C1 segment of cervical spinal cord (tissue), 14 donors: ENCODE measurements around the gene SLC2A3.
"Not testable (repeated sequence)": the region's sequence is repeated elsewhere in the genome, so short reads cannot be mapped to it uniquely, and the experiment has no call there.

Source experiments
- DNase-seq, 14 donors: peaks; one replicate each; lab custom pipeline; 2025; lab: John Stamatoyannopoulos, UW

Gene SLC2A3

DNA sequence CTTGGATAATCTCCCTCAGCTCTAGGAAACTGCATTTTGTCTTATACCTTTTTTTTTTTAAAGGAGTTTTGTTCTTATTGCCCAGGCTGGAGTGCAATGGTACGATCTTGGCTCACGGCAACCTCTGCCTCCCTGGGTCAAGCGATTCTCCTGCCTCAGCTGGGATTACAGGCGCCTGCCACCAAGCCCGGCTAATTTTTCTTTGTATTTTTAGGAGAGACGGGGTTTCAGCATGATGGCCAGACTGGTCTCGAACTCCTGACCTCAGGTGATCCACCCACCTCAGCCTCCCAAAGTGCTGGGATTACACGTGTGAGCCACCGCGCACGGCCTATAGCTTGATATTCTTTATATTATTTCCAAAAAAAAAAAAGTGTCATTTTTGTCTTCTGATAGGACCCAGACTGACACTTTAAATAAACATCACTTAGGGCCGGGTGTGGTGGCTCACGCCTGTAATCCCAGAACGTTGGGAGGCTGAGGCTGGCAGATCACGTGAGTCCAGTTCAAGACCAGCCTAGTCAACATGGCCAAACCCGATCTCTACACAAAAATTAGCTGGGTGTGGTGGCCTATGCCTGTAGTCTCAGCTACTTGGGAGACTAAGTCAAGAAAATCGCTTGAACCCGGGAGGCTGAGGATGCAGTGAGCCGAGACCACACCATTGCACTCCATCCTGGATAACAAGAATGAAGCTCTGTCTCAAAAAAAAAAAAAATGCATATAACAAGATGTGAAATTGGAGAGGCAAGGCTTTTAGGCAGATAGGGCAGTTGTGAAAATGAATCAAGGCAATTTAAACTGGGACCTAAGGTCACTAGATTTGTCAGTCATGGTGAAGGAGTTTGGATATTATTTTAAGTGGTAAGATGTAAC, 18.4 kb downstream of the SLC2A3 start:
- no peak for DNase-seq

DNA sequence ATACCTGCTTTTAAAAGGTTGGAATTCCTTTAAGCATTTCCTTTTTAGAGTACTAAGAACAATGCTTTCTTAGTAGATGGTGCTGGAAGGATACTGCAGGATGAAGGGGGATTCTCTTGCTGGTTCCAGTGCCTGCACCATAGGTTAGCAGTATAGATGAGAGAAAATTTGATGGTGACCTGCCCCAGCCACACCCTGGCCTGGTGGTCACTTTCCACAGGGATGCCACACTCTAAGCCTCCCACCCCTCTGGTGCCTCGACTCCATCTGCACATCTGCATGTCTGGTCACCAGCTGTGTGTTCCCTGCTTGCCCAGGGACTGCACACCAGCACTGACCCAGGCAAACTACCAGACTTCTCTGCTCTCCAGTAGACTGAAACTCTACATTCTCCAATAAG, 19.1 kb downstream of the SLC2A3 start:
- DNase-seq = no peak

DNA sequence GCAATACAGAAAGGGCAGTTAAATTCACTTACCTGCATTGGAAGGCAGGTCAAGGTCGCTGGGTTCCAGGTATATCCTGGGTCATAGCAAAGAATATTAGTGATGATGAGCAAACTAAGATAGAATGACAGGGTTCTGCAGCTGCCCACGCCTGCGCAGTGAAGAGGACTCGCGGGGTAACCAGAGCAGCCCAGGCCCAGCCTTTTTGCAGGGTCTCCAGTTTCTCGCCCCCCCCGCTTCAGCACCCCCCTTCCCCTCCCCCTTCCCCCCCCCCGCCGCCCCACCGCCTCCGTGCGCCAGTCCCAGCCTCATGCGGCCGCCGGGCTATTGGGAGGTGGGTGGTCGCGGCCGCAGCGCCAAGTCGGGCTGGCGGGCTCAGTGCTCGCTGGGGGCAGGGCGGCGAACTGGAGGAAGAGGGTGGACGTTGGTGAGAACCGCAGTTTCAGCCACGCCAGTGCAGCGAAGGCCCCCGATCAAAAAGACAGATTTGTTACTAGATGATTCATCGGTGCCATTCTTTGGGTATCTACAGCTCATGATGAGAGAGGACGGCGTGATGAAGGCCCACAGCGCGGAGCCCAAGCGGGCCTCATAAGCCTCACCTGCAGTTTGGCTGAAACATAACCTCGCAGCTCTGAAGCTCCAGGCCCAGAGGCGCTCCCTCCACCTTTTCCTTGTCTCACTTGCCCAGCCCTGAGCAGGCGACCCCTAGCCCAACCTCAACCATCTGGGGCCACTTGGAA, 20.2 kb downstream of the SLC2A3 start:
- peak in 1 of 14 donors; percentile 29 for DNase-seq

DNA sequence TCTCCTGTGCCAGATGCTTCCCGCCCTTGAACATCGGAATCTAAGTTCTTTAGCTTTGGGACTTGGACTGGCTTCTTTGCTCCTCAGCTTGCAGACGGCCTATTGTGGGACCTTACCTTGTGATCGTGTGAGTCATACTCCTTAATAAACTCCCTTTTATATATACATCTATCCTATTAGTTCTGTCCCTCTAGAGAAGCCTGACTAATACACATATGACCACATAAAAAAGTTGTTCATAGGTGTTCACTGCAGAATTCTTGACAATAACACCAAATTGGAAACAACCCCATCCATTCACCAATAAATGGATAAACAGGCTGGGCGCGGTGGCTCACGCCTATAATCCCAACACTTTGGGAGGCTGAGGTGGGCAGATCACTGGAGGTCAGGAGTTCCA, 25.9 kb downstream of the SLC2A3 start:
- DNase-seq = not testable (repeated sequence)

DNA sequence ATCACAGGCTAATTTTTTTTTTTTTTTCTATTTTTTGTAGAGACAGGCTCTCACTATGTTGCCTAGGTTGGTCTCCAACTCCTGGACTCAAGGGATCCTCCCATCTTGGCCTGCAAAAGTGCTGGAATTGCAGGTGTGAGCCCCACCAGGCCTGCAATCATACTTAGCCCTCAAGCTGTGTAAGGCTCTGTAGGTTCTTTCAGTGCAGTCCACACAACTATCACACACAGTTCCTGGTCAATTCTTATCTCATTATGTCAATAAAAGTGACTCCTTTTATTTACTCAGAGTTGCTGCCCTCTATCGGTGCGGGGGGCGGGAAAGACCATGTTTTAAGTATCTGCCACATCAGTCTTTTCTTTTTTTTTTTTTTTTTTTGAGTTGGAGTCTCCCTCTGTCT, 29.0 kb downstream of the SLC2A3 start:
- DNase-seq = no peak

DNA sequence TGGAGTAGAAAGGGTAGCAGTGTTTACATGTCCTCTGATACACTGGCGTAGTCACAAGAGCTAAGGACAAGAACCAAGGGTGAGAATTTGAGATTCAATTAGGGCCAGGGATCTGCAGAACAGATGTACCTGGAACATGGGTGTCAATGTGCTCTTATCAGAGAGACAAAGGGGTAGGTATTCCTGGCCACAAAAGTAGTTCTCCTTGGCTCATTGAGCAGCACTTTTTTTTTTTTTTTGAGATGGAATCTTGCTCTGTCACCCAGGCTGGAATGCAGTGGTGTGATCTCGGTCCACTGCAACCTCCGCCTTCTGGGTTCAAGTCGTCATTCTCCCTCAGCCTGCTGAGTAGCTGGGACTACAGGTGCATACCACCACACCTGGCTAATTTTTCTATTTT, 29.7 kb downstream of the SLC2A3 start:
- not testable (repeated sequence) for DNase-seq

DNA sequence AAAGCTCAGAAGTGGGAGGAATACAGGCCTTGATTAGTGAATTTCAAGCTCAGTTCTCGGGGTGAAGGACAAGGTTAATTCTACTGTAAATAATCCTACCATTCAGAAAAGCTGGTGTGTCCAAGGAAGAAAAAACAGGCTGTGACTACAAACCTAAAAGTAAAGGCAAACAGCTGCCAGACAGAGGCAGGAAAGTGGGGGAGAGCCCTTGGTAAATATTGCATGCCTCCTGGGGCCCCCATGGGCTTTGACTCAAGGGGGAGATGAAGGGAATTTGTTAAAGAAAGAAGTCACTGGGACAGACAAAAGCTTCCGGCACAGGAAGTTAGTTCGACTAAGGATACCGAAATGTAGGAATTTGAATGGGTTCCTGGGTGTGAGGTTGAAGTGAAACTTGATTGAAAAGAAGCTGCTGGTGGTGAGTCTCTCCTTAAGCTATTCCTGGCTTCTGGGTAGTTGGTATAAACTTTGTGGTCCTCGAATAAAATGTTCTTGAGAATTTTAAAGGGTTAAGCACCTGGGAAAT, 30.3 kb downstream of the SLC2A3 start:
- DNase-seq = not testable (repeated sequence)

DNA sequence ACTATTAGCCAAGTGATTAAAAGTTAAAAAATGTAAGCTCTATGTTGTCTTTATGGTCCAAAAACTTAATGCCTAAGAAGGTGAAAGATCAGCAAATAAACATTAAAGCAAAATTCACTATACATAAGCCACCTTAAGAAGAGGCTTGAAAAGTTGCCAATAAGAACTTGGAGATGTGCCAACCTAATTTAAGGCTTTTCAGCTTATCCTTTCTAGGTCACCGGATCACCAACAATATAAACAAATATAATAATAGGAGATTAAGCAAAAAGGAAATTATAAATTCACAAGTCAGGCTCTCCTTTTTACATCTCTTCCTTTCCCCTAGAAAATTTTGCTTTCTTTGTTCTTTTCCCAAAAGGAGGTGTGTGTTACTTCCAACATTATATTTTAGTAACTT, 30.9 kb downstream of the SLC2A3 start:
- DNase-seq = no peak

DNA sequence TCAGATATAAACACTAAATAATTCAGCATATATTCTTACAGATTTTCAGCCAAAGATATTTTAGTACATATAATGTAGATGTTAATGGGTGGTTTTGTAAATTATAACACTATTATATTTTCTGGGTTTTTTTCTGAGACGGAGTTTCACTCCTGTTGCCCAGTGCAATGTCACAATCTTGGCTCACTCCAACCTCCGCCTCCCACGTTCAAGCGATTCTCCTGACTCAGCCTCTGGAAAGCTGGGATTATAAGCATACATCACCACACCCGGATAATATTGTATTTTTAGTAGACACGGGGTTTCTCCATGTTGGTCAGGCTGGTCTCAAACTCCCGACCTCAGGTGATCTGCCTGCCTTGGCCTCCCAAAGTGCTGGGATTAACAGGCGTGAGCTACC, 33.6 kb downstream of the SLC2A3 start:
- DNase-seq = not testable (repeated sequence)

DNA sequence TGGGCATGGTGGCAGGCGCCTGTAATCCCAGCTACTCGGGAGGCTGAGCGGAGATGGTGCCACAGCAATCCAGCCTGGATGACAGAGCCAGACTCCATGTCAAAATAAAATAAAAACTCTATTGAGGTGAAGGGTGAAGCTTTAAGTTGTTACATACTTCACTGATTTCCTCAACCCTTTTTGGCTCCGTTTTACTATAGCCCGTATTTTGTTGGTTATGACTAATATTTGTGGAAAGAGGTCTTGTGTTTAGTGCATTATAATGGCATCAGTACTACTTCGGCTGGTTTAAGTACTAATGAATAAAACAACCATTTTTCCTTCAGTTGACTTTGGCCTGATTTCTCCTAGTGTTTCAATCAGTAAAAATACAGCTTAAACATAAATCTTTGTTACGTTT, 36.2 kb downstream of the SLC2A3 start:
- no peak for DNase-seq

DNA sequence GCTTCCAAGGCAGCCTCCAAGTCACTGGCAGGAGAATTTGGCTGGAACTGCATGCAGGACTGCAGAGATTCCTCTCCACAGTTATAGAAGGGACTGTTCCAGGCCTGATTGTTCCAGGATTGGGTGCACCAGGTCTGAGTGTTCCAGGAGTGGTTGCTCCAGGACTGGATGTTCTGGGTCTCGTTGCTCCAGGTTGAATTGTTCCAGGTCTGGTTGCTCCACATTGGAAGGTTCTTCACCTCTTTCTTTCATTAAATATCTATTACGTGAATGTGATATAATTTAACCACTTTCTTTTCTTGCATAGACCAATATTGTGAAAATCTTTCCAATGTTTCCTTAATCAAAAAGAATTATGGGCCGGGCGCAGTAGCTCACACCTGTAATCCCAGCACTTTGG, 39.3 kb downstream of the SLC2A3 start:
- DNase-seq = not testable (repeated sequence)

DNA sequence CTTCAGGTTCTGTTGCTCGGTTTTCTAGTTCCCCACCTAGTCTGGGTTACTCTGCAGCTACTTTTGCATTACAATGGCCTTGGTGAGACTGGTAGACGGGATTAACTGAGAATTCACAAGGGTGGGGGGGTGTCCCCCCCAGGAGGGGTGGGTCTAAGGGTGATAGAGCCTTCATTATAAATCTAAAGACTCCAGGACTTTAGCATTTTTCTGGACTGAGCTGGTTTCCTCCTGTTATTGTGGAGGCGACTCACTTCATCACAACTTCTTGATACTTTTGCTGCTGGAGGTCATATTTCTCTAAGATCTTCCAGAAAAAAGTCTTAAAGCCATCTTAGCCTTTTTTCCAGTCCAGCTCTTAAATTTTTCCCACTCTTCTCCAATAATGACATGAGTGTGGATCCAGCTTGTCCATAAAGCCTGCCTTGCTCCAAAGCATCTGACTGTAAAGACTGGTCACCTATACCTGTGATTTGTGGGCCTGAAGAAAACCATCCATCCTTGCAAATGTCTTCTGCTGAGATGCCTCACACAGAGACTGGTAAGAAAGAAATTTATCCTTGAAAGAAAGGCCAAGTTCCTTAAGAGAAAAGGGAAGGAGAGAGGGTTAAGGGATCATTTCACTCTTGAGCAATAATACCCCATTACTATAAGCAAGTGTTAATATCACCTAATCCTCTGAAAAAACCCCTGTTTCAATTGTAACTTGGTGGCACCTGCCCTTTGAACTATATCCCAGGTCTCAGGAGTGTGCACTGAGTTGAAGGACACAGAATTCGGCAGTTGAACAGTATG, 43.6 kb downstream of the SLC2A3 start:
- no peak for DNase-seq

DNA sequence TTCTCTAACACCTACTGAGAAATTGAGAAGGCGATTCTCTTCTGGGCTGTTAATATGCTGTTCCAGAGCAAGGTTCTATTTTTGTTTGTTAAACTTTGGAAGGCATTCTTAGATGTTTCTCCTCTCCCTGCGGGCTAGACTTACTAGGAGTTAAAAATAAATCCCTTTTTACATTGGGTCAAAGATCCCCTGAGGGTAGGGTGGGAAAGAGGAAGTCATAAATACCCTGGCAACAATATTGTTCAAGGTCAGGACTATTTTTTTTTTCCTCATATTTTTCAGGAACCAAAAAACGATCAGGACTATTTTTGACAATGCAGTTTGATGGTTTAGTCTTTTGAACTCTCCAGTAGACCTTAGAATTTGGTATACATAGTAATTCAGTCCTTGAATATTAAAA, 51.3 kb downstream of the SLC2A3 start:
- no peak for DNase-seq

DNA sequence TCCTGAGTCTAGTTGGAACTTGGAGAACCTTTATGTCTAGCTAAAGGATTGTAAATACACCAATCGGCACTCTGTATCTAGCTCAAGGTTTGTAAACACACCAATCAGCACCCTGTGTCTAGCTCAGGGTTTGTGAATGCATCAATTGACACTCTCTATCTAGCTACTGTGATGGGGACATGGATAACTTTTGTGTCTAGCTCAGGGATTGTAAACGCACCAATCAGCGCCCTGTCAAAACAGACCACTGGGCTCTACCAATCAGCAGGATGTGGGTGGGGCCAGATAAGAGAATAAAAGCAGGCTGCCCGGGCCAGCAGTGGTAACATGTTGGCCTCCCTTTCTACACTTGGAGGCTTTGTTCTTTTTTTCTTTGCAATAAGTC, 54.3 kb downstream of the SLC2A3 start:
- not testable (repeated sequence) for DNase-seq

DNA sequence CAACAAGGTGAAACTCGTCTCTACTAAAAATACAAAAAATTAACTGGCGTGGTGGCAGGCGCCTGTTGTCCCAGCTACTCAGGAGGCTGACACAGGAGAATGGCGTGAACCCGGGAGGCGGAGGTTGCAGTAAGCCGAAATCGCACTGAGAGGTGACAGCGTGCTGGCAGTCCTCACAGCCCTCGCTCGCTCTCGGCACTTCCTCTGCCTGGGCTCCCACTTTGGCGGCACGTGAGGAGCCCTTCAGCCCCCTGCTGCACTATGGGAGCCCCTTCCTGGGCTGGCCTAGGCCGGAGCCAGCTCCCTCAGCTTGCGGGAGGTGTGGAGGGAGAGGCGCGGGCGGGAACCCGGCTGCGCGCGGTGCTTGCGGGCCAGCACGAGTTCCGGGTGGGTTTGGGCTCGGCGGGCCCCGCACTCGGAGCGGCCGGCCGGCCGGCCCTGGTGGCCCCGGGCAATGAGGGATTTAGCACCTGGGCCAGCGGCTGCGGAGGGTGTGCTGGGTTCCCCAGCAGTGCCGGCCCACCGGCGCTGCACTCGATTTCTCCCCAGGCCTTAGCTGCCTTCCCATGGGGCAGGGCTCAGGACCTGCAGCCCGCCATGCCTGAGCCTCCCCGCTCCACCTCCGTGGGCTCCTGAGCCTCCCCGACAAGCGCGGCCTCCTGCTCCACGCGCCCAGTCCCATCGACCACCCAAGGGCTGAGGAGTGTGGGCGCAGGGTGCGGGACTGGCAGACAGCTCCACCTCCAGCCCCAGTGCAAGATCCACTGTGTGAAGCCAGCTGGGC, 54.8 kb downstream of the SLC2A3 start:
- DNase-seq = not testable (repeated sequence)

DNA sequence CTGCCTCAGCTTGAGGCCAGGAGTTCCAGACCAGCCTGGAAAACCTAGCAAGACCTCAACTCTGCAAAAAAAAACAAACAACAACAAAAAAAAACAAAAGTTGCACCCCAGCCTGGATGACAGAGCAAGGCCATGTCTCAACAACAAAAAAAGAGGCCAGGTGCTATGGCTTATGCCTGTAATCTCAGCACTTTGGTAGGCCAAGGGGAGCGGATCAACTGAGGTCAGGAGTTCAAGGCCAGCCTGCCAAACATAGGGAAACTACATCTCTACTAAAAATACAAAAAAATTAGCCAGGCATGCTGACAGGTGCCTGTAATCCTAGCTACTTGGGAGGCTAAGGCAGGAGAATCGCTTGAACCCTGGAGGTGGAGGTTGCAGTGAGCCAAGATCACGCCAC, 56.7 kb downstream of the SLC2A3 start:
- DNase-seq = no peak

DNA sequence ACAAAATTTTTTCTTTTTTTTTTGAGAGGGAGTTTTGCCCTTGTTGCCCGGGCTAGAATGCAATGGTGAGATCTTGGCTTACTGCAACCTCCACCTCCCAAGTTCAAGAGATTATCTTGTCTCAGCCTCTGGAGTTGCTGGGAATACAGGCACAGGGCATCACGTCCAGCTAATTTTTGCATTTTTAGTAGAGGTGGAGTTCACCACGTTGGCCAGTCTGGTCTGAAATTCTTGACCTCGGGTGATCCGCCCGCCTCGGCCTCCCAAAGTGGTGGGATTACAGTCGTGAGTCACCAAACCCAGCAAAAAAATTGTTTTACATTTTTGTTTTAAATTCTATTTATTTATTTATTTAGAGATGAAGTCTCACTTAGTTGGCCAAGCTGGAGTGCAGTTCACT, 58.6 kb downstream of the SLC2A3 start:
- DNase-seq = no peak

DNA sequence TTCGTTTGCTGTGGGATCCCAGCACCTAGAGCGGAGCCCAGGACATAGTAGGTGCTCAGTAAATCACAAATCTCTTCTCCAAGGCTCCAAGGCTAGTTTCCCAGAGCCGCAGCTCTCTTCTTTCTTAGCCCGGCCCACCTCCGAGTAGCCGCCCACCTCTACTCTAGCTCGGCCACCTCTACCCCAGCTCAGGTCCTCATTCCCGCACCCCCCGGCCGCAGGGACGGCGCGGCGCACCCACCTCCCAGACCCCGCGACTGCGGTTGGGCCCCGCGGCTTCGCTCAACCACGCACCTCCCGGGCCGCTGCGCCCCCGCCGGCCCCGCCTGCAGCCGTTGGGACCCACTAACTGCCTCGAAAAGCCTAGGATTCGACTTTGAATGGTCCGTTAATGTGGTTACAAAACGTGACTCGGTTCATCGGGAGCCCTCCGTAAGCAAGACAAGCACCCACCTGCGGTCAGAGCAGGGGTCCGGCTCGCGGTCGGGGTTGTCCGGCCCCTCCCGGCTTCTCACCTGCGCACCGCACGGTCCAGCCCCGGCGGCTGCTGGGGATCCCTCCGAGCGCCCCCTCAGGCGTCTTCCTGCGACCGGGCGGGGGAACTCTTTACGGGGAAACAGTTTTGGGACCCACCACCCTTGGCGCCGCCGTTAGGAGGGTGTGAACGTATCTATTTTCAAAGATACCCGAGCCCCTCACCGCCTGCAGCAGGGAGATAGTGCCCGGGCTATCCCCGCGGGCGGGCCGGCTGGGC, 63.2 kb downstream of the SLC2A3 start, which contains the start of gene SLC2A14:
TSS of gene SLC2A14 (minus strand) at position 350 of the 754 bp plus-strand sequence. CDS start 3,035 bp downstream, outside the sequence.
- no peak for DNase-seq

DNA sequence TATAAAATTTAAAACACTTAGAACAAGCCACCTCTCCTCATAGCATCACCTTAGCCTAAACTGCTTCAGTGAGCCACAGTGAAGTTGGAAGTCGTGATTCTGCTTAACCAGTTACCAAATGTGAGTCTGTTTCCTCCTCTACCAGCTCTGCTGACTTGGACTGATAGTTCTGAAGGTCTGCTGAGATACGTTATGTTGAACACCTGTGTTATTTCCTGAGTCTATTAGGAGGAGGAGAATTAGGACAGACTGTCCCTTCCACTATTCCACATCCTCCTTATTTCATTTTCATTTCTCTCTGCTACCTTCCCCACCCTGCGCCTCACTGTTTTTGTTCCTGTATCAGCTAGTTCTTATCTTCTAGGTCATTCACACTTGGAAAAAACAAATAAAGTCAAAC, 65.7 kb downstream of the SLC2A3 start:
- DNase-seq = no peak
